LHCN-M2 (cell line): Measurements from ENCODE around the gene CTNND2. TPM values are rescaled to one million over a fixed set of nuclear protein-coding genes. Genes with fewer than 3 reads are reported as not detected.

ENCODE experiments used
- DNase-seq: peaks from one replicate; pipeline ENCODE4 v3.0.0-alpha.2; 2012; ENCODE audit warnings: low read depth
- total RNA-seq: library from RNA; depleted of rRNA; stranded (reverse); fragments of >200 nt; gene quantifications from 2 replicates; pipeline ENCODE4 v1.2.3, GENCODE V29; 2014

Gene CTNND2
- total RNA-seq, 1 experiment from 2014 or later: not detected

GRCh38 chr5:11386398-11386797 lies 517.8 kb downstream of the CTNND2 start:
- no peak for DNase-seq

- no peak for DNase-seq
Observed at GRCh38 chr5:11385901-11386293, 518.3 kb downstream of the CTNND2 start.

- DNase-seq: no peak
Observed at GRCh38 chr5:11385251-11385900, 518.9 kb downstream of the CTNND2 start.

GRCh38 chr5:11384441-11385250 lies 519.6 kb downstream of the CTNND2 start:
- DNase-seq: no peak

GRCh38 chr5:11383506-11384095 lies 520.6 kb downstream of the CTNND2 start:
- no peak for DNase-seq

- no peak for DNase-seq
Observed at GRCh38 chr5:11378461-11378860, 525.8 kb downstream of the CTNND2 start.

- DNase-seq: no peak
Observed at GRCh38 chr5:11377896-11378295, 526.4 kb downstream of the CTNND2 start.

- no peak for DNase-seq
Observed at GRCh38 chr5:11372191-11372590, 532.1 kb downstream of the CTNND2 start.

GRCh38 chr5:11371021-11371420 lies 533.2 kb downstream of the CTNND2 start:
- DNase-seq: no peak

- DNase-seq: no peak
Observed at GRCh38 chr5:11364531-11364930, 539.7 kb downstream of the CTNND2 start.

- DNase-seq: no peak
Observed at GRCh38 chr5:11363631-11364178, 540.5 kb downstream of the CTNND2 start.

GRCh38 chr5:11361768-11362167 lies 542.5 kb downstream of the CTNND2 start:
- no peak for DNase-seq

- DNase-seq: peak; percentile 11
Observed at GRCh38 chr5:11357928-11358327, 546.3 kb downstream of the CTNND2 start.

GRCh38 chr5:11355491-11355890 lies 548.8 kb downstream of the CTNND2 start:
- DNase-seq: no peak

GRCh38 chr5:11346336-11346735 lies 557.9 kb downstream of the CTNND2 start:
- DNase-seq: no peak

GRCh38 chr5:11335881-11336760 lies 568.1 kb downstream of the CTNND2 start:
- no peak for DNase-seq

- DNase-seq: no peak
Observed at GRCh38 chr5:11334404-11334803, 569.8 kb downstream of the CTNND2 start.

- DNase-seq: no peak
Observed at GRCh38 chr5:11329679-11330078, 574.6 kb downstream of the CTNND2 start.

GRCh38 chr5:11324521-11325289 lies 579.5 kb downstream of the CTNND2 start:
- peak; percentile 1 for DNase-seq

- DNase-seq: no peak
Observed at GRCh38 chr5:11323761-11324160, 580.5 kb downstream of the CTNND2 start.

- peak; percentile 38 for DNase-seq
Observed at GRCh38 chr5:11322133-11322532, 582.1 kb downstream of the CTNND2 start.
